Measurements from ENCODE around the gene PHF13. TPM values are rescaled to one million over a fixed set of nuclear protein-coding genes. Genes with fewer than 3 reads are reported as not detected.

The PHF13 gene
- polyA plus RNA-seq, 1 donor (not counting 4 experiments of a cell fraction or from before 2014, with no cell fraction given): 4.5 TPM

GRCh38 chr1:6667139-6667538 lies 53.6 kb downstream of the PHF13 start:
- Histone ChIP-seq H4K20me1 (ENCODE audit: control insufficient read depth, extremely low read depth, insufficient read depth, low read length) (no peaks in the 10 kb centered on the region), H3K9ac (ENCODE audit: control insufficient read depth, extremely low read depth, insufficient read depth, low read length) (no peak overlapping the region), H3K27me3 (ENCODE audit: control insufficient read depth, extremely low read depth, insufficient read depth, low read length) (no peaks in the 10 kb centered on the region), H2AFZ (ENCODE audit: control insufficient read depth, low read length) (no peak overlapping the region), H3K4me3 (ENCODE audit: control insufficient read depth in 2 of 3, extremely low read depth in 1 of 3, insufficient read depth in 2 of 3, low read depth in 1 of 3, low read length in 3 of 3) (no peak overlapping the region), H3K9me1 (ENCODE audit: control insufficient read depth, extremely low read depth, insufficient read depth, low read length) (no peaks in the 10 kb centered on the region), H3K79me2 (ENCODE audit: control insufficient read depth, insufficient read depth, low read length) (peaks cover 4% of the 10 kb centered on the region), H3K4me1 (ENCODE audit: control insufficient read depth, extremely low read depth, insufficient read depth, low read length) (no peaks in the 10 kb centered on the region), H3K9me3 (ENCODE audit: control insufficient read depth, low read depth, low read length) (no peaks in the 10 kb centered on the region), H3K4me2 (ENCODE audit: control insufficient read depth, extremely low read depth, insufficient read depth, low read depth, low read length) (no peak overlapping the region), H3K36me3 (ENCODE audit: control insufficient read depth in 2 of 2, extremely low read depth in 1 of 2, insufficient read depth in 2 of 2, low read length in 2 of 2) (peaks cover 12 to 21% of the 10 kb centered on the region in 2 experiments), H3K27ac (ENCODE audit: control insufficient read depth, insufficient read depth, low read length) (no peak overlapping the region)
- no peak for DNase-seq (ENCODE audit: low read depth, low spot score)
- FAIRE-seq: no peak
- TF ChIP-seq CTCF (optimal IDR thresholded peaks at IDR 0.05 in 1 of 3, IDR thresholded peaks at IDR 0.05 in 1 of 3, conservative IDR thresholded peaks at IDR 0.05 in 1 of 3; ENCODE audit: extremely low read depth in 1 of 3, insufficient read depth in 2 of 3, low read length in 3 of 3): no peak
- no peak for TF ChIP-seq EZH2 (IDR thresholded peaks at IDR 0.05; ENCODE audit: low read length)
- dilution Hi-C loops (cut with MboI; ENCODE audit: extremely low pct_ligation_motif_present, low sequenced_read_pairs): no loop called here

- Histone ChIP-seq H3K4me2 (ENCODE audit: control insufficient read depth, extremely low read depth, insufficient read depth, low read depth, low read length) (no peak overlapping the region), H3K36me3 (ENCODE audit: control insufficient read depth in 2 of 2, extremely low read depth in 1 of 2, insufficient read depth in 2 of 2, low read length in 2 of 2) (peaks cover 13 to 21% of the 10 kb centered on the region in 2 experiments), H4K20me1 (ENCODE audit: control insufficient read depth, extremely low read depth, insufficient read depth, low read length) (no peaks in the 10 kb centered on the region), H3K4me1 (ENCODE audit: control insufficient read depth, extremely low read depth, insufficient read depth, low read length) (no peaks in the 10 kb centered on the region), H3K79me2 (ENCODE audit: control insufficient read depth, insufficient read depth, low read length) (peaks cover 2% of the 10 kb centered on the region), H2AFZ (ENCODE audit: control insufficient read depth, low read length) (no peak overlapping the region), H3K9me1 (ENCODE audit: control insufficient read depth, extremely low read depth, insufficient read depth, low read length) (no peaks in the 10 kb centered on the region), H3K27ac (ENCODE audit: control insufficient read depth, insufficient read depth, low read length) (no peak overlapping the region), H3K4me3 (ENCODE audit: control insufficient read depth in 2 of 3, extremely low read depth in 1 of 3, insufficient read depth in 2 of 3, low read depth in 1 of 3, low read length in 3 of 3) (no peak overlapping the region), H3K27me3 (ENCODE audit: control insufficient read depth, extremely low read depth, insufficient read depth, low read length) (no peaks in the 10 kb centered on the region), H3K9ac (ENCODE audit: control insufficient read depth, extremely low read depth, insufficient read depth, low read length) (no peak overlapping the region), H3K9me3 (ENCODE audit: control insufficient read depth, low read depth, low read length) (no peaks in the 10 kb centered on the region)
- TF ChIP-seq EZH2 (IDR thresholded peaks at IDR 0.05; ENCODE audit: low read length) (no peak), CTCF (optimal IDR thresholded peaks at IDR 0.05 in 1 of 3, IDR thresholded peaks at IDR 0.05 in 1 of 3, conservative IDR thresholded peaks at IDR 0.05 in 1 of 3; ENCODE audit: extremely low read depth in 1 of 3, insufficient read depth in 2 of 3, low read length in 3 of 3) (no peak)
- FAIRE-seq (no peak), DNase-seq (ENCODE audit: low read depth, low spot score) (no peak)
- dilution Hi-C loops (cut with MboI; ENCODE audit: extremely low pct_ligation_motif_present, low sequenced_read_pairs): no loop called here
Measured at GRCh38 chr1:6668503-6668902, 55.0 kb downstream of the PHF13 start.
